Measurements from ENCODE around the gene SF1. TPM values are rescaled to one million over a fixed set of nuclear protein-coding genes. Genes with fewer than 3 reads are reported as not detected.

SF1 gene
- 55.9 and 56.8 TPM in 2 replicates for polyA plus RNA-seq (2011; rRNA removed)
- polyA minus RNA-seq (2011; rRNA and poly(A)+ RNA removed) = 69.1 and 81.7 TPM in 2 replicates

GRCh38 chr11:64778473-64779298, at the start of gene SF1:
TSS of gene SF1 (minus strand) at chr11:64778542. CDS start at chr11:64778392, 150 bp downstream.
- ChIA-PET POLR2A (interaction anchor here (0.6 to 2.0 kb wide), 10 partner anchors 8 to 1937 kb away, joined by 3 to 11 read pairs (median 4); partner anchors contain the start of gene PYGM), CTCF (interaction anchor here (0.6 to 2.0 kb wide), 4 partner anchors 9 to 115 kb away, joined by 4 to 7 read pairs (median 4); no protein-coding TSS in a partner anchor)
- peak within 1 kb of the TSS; percentile 85 for H3K27ac ChIP-seq (ENCODE audit: low read depth, low read length)
- DNase-seq (ENCODE audit: low read depth, low spot score) = peak; percentile 99
- TF ChIP-seq, protein P1, sequence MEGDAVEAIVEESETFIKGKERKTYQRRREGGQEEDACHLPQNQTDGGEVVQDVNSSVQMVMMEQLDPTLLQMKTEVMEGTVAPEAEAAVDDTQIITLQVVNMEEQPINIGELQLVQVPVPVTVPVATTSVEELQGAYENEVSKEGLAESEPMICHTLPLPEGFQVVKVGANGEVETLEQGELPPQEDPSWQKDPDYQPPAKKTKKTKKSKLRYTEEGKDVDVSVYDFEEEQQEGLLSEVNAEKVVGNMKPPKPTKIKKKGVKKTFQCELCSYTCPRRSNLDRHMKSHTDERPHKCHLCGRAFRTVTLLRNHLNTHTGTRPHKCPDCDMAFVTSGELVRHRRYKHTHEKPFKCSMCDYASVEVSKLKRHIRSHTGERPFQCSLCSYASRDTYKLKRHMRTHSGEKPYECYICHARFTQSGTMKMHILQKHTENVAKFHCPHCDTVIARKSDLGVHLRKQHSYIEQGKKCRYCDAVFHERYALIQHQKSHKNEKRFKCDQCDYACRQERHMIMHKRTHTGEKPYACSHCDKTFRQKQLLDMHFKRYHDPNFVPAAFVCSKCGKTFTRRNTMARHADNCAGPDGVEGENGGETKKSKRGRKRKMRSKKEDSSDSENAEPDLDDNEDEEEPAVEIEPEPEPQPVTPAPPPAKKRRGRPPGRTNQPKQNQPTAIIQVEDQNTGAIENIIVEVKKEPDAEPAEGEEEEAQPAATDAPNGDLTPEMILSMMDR (IDR thresholded peaks at IDR 0.05; ENCODE audit: low read depth, low read length) = no peak
- no peaks in the 10 kb centered on the region for H3K9me3 ChIP-seq (ENCODE audit: control insufficient read depth, insufficient read depth, low read length)
- H3K27me3 ChIP-seq (ENCODE audit: control insufficient read depth, insufficient read depth, low read length) = no peaks in the 10 kb centered on the region
- H3K4me3 ChIP-seq (ENCODE audit: low read depth, low read length) = peak within 1 kb of the TSS; percentile 98

GRCh38 chr11:64827451-64827839, 49.1 kb upstream of the SF1 start:
- ChIA-PET POLR2A (interaction anchor here (0.6 kb wide), 2 partner anchors 69 to 198 kb away, joined by 3 to 7 read pairs; no protein-coding TSS in a partner anchor), CTCF (no interaction called here)
- Histone ChIP-seq H3K27ac (ENCODE audit: low read depth, low read length) (no peak overlapping the region), H3K27me3 (ENCODE audit: control insufficient read depth, insufficient read depth, low read length) (peaks cover 8% of the 10 kb centered on the region), H3K9me3 (ENCODE audit: control insufficient read depth, insufficient read depth, low read length) (peaks cover 8% of the 10 kb centered on the region; the same call in 1 of the 2 replicates), H3K4me3 (ENCODE audit: low read depth, low read length) (no peak overlapping the region)
- TF ChIP-seq, protein P1 (IDR thresholded peaks at IDR 0.05; ENCODE audit: low read depth, low read length) = no peak
- no peak for DNase-seq (ENCODE audit: low read depth, low spot score)

- H3K9me3 ChIP-seq (ENCODE audit: control insufficient read depth, insufficient read depth, low read length) = peaks cover 8% of the 10 kb centered on the region; the same call in 1 of the 2 replicates
- CTCF ChIA-PET = no interaction called here
- DNase-seq (ENCODE audit: low read depth, low spot score) = no peak
- TF ChIP-seq, protein P1 (IDR thresholded peaks at IDR 0.05; ENCODE audit: low read depth, low read length) = no peak
- H3K27ac ChIP-seq (ENCODE audit: low read depth, low read length) = no peak overlapping the region
- POLR2A ChIA-PET = interaction anchor here (0.6 kb wide), 1 partner anchor 70 kb away, joined by 3 read pairs; no protein-coding TSS in a partner anchor
- H3K27me3 ChIP-seq (ENCODE audit: control insufficient read depth, insufficient read depth, low read length) = peaks cover 8% of the 10 kb centered on the region
- no peak overlapping the region for H3K4me3 ChIP-seq (ENCODE audit: low read depth, low read length)
Observed at GRCh38 chr11:64826578-64827450, 48.5 kb upstream of the SF1 start.

- H3K9me3 ChIP-seq (ENCODE audit: control insufficient read depth, insufficient read depth, low read length) = peaks cover 8% of the 10 kb centered on the region; the same call in 1 of the 2 replicates
- ChIA-PET POLR2A (no interaction called here), CTCF (interaction anchor here (0.5 kb wide), 1 partner anchor 52 kb away, joined by 5 read pairs; the partner anchor contains the start of gene EHD1)
- no peak for DNase-seq (ENCODE audit: low read depth, low spot score)
- peaks cover 8% of the 10 kb centered on the region for H3K27me3 ChIP-seq (ENCODE audit: control insufficient read depth, insufficient read depth, low read length)
- TF ChIP-seq, protein P1 (IDR thresholded peaks at IDR 0.05; ENCODE audit: low read depth, low read length) = no peak
- H3K27ac ChIP-seq (ENCODE audit: low read depth, low read length) = no peak overlapping the region
- H3K4me3 ChIP-seq (ENCODE audit: low read depth, low read length) = no peak overlapping the region
Observed at GRCh38 chr11:64826062-64826461, 47.7 kb upstream of the SF1 start.
